Heart right ventricle (tissue), 16 donors: ENCODE data around the gene MPRIP. TPM values are rescaled to one million over a fixed set of nuclear protein-coding genes. Genes with fewer than 3 reads are reported as not detected.
A peak's percentile ranks its signal among the peaks of the same experiment; 100 is the strongest.

Source experiments
- ATAC-seq, 8 donors: fragments of 200-7000 bp; cut with Tn5 transposase; one replicate each; pipeline ENCODE4 v1.9.1; 2020; ENCODE audit warnings: mild to moderate bottlenecking in 8 of 8, moderate library complexity in 8 of 8, moderate number of reproducible peaks in 1 of 8
- DNase-seq, 2 donors: peaks; one replicate each; pipeline ENCODE4 v3.0.0-alpha.2; 2020
- H3K27ac ChIP-seq, 10 donors: fragments of 200-600 bp; sonication (generic) in 2 of 10; one replicate each; pipeline versions ENCODE4 v1.5.0 to v1.8.0; 2020 to 2022; ENCODE audit warnings: mild to moderate bottlenecking in 3 of 10
- H3K27me3 ChIP-seq, 7 donors: fragments of 200-600 bp; one replicate each; pipeline ENCODE4 v1.8.0; 2021 to 2022; ENCODE audit warnings: mild to moderate bottlenecking in 2 of 7
- H3K36me3 ChIP-seq, 9 donors: fragments of 200-600 bp; sonication (generic) in 1 of 9; one replicate each; pipeline versions ENCODE4 v1.5.0 to v1.8.0; 2020 to 2022; ENCODE audit warnings: mild to moderate bottlenecking in 2 of 9
- H3K4me1 ChIP-seq, 9 donors: fragments of 200-600 bp; sonication (generic) in 1 of 9; one replicate each; pipeline versions ENCODE4 v1.5.0 to v1.8.0; 2020 to 2022; ENCODE audit warnings: mild to moderate bottlenecking in 4 of 9
- H3K4me3 ChIP-seq, 10 donors: fragments of 200-600 bp; sonication (generic) in 2 of 10; one replicate each; pipeline versions ENCODE4 v1.5.0 to v1.8.0; 2020 to 2022; ENCODE audit warnings: mild to moderate bottlenecking in 7 of 10, moderate library complexity in 2 of 10
- H3K9me3 ChIP-seq, 11 donors: fragments of 200-600 bp in 10 of 11; sonication (generic) in 2 of 11; one replicate each; pipeline versions ENCODE4 v1.5.0 to v1.8.0; 2013 to 2022; ENCODE audit warnings: mild to moderate bottlenecking in 2 of 11, control low read depth in 1 of 11, moderate library complexity in 1 of 11
- WGBS, 2 donors: extraction: QIAGEN DNeasy Blood & Tissue Kit; methylation state at CpG; one replicate each; pipeline ENCODE4 v1.1.7; 2013; ENCODE audit warnings: inconsistent platforms in 1 of 2; 5-methylcytosine and 5-hydroxymethylcytosine counted together
- intact Hi-C, 10 donors: fragments of 100-400 bp; cut with DNase I; formaldehyde crosslinking; loops; one replicate each; pipeline versions ENCODE4 v1.11.1 to v1.14.2; 2022
- polyA plus RNA-seq, 2 donors: library from polyadenylated mRNA; stranded (reverse); fragments of 200-250 nt; gene quantifications; one replicate each; pipeline ENCODE4 v1.2.3, GENCODE V29; 2013
- total RNA-seq, 10 donors: library from RNA; stranded (reverse); fragmentation: NEBNext Ultra II Directional in 3 of 10; extraction: Animal tissue kit (Norgen Biotek cat#: 25700) in 3 of 10; gene quantifications; one replicate each; pipeline versions ENCODE4 v1.2.1 to v1.2.4, GENCODE V29; 2021 to 2023
- TF ChIP-seq, protein P1 (sequence below), 9 donors: fragments of 200-600 bp; sonication (generic) in 2 of 9; IDR thresholded peaks; one replicate each; pipeline versions ENCODE4 v1.5.0 to v1.8.0; 2021 to 2022; ENCODE audit warnings: antibody characterized with exemption in 9 of 9, mild to moderate bottlenecking in 5 of 9, moderate library complexity in 1 of 9
- donor health status: Arrhythmogenic right ventricular cardiomyopathy.
- donor health status: ischemic (EF 13 %, LVEDD 7.1; RV severe dilation, severe dysfunction).
- donor health status: healthy with polysubstance abuse.
- donor health status: DM: no; HTN: yes; CAD: no.
- donor health status: DM: no; HTN: no; CAD: no.
- donor health status: ischemic (EF 25% LVEDD 6.9; RV normal size, moderate dysfunction).
- donor health status: ischemic (EF 25% LVEDD 5.7; RV mildly dilated, moderate dysfunction).
- donor health status: healthy.
- donor health status: DM: yes; HTN: yes; CAD: no.
- donor health status: Ischemic cardiomyopathy.
- donor health status: ischemic (EF 35%, LVEDD 5.7; RV mildly dilated, moderate dysfunction).
- donor health status: nonischemic (EF 11% LVEDD 7.7; RV severe dilation, severe dysfunction).
- donor health status: DM: yes; HTN: yes; CAD: no.
- donor health status: PGD.
- donor health status: ischemic (EF 29% LVEDD 5.4; RV normal size, mild dysfunction).
- donor health status: nonischemic (EF 23%, LVEDD 6.1; RV moderate dilation, normal function).

Gene MPRIP
- total and polyA plus RNA-seq, 12 donors: 225 to 409 (median 321) TPM

DNA sequence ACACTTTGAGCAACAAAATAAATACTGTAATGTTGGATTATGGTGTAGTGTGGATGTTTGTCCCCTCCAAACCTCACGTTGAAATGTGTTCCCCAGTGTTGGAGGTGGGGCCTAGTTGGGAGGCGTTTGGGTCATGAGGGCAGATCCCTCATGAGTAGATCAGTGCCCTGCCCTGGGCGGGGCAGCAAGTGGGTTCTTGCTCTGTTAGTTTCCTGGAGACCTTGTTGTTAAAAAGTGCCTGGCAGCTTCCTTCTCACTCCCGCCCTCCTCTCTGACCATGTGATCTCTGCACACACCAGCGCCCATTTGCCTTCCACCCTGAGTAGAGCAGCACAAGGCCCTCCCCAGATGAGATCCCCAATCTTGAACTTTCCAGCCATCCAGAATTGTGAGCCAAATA lies 67.7 kb downstream of the MPRIP start:
- intact Hi-C loops: loop anchor here in 4 of 10 donors (5.0 to 10.0 kb wide), 3 partner anchors 65 to 105 kb away; partner anchors contain the start of gene MPRIP (in 3 of the 4)
- Histone ChIP-seq H3K9me3 (no peaks in the 10 kb centered on the region), H3K36me3 (no peaks in the 10 kb centered on the region), H3K27ac (peak overlapping the region in 4 of 10 donors; percentile 20 to 90 (median 82)), H3K4me1 (peaks cover 46 to 100% (median 90%) of the 10 kb centered on the region in 9 donors), H3K4me3 (no peak overlapping the region), H3K27me3 (no peaks in the 10 kb centered on the region)
- 44 to 56% methylated on average over 5 of the region's 5 CpGs for WGBS, 2 donors
- DNase-seq (no peak), ATAC-seq (peak in 2 of 8 donors; percentile 13 to 14)
- TF ChIP-seq, protein P1, sequence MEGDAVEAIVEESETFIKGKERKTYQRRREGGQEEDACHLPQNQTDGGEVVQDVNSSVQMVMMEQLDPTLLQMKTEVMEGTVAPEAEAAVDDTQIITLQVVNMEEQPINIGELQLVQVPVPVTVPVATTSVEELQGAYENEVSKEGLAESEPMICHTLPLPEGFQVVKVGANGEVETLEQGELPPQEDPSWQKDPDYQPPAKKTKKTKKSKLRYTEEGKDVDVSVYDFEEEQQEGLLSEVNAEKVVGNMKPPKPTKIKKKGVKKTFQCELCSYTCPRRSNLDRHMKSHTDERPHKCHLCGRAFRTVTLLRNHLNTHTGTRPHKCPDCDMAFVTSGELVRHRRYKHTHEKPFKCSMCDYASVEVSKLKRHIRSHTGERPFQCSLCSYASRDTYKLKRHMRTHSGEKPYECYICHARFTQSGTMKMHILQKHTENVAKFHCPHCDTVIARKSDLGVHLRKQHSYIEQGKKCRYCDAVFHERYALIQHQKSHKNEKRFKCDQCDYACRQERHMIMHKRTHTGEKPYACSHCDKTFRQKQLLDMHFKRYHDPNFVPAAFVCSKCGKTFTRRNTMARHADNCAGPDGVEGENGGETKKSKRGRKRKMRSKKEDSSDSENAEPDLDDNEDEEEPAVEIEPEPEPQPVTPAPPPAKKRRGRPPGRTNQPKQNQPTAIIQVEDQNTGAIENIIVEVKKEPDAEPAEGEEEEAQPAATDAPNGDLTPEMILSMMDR (IDR thresholded peaks at IDR 0.05): no peak

DNA sequence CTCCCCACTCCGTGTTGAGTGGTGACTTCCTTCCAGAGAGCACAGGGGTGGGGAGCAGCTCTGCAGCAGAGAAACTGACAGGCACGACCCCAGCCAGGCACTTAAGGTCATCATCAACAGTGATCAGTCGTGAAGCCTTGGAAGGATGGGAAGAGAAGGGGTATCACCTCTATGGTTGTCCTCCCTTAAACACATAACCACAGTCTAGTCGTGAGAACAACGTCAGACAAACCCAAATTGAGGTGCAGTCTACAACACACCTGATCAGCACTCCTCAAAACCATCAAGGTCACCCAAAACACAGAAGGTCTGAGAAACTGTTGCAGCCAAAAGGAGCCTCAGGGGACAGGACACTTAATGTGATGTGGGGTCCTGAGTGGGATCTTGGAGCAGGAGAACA lies 68.3 kb downstream of the MPRIP start:
- H3K9me3 ChIP-seq: no peaks in the 10 kb centered on the region
- ATAC-seq: no peak
- H3K36me3 ChIP-seq: no peaks in the 10 kb centered on the region
- TF ChIP-seq, protein P1 (IDR thresholded peaks at IDR 0.05): no peak
- no peak for DNase-seq
- WGBS, 2 donors: 59 to 62% methylated on average over 5 of the region's 5 CpGs
- intact Hi-C loops: loop anchor here in 2 of 10 donors (10.0 kb wide), 2 partner anchors 66 to 106 kb away; partner anchors contain the start of gene MPRIP (in 1 of the 2)
- peaks cover 47 to 100% (median 92%) of the 10 kb centered on the region in 9 donors for H3K4me1 ChIP-seq
- H3K4me3 ChIP-seq: no peak overlapping the region
- peak overlapping the region in 2 of 10 donors; percentile 20 to 82 for H3K27ac ChIP-seq
- H3K27me3 ChIP-seq: no peaks in the 10 kb centered on the region

DNA sequence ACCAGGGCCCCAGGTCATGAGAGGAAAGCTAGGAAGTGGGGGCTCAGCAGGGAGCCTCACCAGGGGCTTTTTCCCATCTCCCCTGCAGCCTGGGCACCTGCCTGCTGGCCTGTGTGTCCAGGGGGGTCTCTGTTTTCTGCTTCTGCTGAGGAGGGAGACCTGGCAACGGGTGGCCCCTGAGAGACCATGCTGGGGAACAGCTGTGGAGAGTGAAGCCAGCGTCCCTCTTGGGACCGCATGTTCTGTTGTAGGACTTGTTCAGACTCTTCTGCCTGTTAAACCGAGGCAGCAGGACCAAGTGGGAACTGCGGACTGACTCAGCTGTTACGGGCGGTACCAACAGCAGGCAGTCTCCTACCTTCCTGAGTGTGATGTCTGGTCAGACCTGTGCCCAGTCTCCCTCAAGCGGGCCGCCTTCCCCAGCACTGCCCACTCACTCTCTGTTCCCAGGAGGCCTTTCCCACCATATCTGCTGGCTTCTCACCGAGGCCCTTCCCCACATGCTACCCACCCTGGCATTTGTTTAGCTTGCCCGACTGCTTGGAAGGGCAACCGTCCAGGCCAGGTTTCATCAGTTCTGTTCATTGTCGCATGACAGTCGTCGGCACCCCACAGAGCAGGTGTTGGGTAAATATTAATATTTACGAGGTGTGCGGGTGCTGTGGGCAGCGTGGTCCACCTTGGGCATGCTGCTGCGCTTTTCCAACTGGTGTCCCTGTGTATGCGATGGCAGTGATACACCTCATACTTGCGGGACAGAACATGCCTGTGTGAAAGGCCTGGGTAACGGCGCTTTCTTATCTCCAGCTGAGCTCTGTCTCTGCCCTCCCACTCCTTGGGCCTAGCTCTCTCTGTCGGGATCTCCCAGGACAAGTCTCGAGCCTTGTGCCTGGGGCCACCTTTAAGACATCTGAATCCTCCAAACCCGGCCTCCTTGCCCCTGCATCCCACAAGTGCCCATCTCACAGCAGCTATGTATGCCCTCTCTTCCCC lies 69.4 kb downstream of the MPRIP start:
- intact Hi-C loops: loop anchor here in 2 of 10 donors (10.0 kb wide), 2 partner anchors 67 to 107 kb away; partner anchors contain the start of gene MPRIP (in 1 of the 2)

More for the DNA sequence above, 69.4 kb downstream of the MPRIP start:
- Histone ChIP-seq H3K9me3 (no peaks in the 10 kb centered on the region), H3K4me1 (peaks cover 49 to 100% (median 93%) of the 10 kb centered on the region in 9 donors), H3K27me3 (no peaks in the 10 kb centered on the region), H3K4me3 (no peak overlapping the region), H3K36me3 (no peaks in the 10 kb centered on the region), H3K27ac (peak overlapping the region in 6 of 10 donors; percentile 23 to 50 (median 41))
- ATAC-seq: no peak
- DNase-seq: no peak
- WGBS, 2 donors: 67 to 73% methylated on average over 26 of the region's 26 CpGs
- TF ChIP-seq, protein P1 (IDR thresholded peaks at IDR 0.05): no peak
